HG02884 (cell line): ENCODE measurements around the gene EFCAB13.
A peak's percentile ranks its signal among the peaks of the same experiment; 100 is the strongest.

Source experiments
- ATAC-seq: cut with Tn5 transposase; IDR thresholded peaks from one replicate; pipeline ENCODE4 v1.9.1; 2021; ENCODE audit warnings: mild to moderate bottlenecking, moderate library complexity; ENCODE audit not compliant: unreplicated experiment

The EFCAB13 gene

DNA sequence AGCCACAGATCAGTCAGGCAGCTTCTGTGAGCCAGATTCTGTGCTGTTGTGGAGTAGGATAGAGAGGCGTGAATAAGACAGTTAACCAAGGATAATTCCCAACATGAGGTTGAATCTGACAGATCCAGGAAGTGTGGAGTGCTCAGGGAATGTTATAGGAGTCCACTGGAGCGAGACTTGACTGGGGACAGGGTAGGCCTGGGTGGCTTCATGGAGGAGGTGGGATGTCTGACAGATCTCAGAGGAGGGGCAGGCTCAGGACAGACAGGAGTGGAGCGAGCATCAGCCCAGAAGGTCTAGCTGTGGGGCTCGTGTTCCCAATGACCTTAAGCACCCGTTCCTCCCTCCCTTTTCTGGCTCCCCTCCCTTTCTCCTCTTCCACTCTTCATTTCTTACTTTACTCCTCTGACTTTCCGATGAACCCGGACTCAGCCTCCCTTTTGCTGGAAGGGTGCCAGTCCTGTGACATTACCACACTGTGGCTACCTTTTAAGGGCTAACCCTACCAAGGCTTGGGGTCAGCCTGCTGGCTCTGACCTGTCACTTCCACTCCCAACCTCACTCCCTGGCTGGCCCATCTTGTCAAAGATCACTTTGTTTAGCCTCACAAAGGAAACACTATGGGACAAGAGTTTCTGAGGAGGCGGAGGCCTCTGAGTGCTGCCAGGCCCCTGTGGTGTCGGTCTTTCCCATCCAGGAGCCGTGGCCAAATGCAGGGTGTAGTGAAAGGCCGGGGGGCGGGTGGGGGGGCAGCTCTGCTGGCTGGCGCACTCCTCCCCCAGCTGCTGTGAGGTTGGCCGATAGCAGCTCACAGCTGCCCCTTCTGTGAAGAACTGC is 28.5 kb upstream of the EFCAB13 start:
- no peak for ATAC-seq

DNA sequence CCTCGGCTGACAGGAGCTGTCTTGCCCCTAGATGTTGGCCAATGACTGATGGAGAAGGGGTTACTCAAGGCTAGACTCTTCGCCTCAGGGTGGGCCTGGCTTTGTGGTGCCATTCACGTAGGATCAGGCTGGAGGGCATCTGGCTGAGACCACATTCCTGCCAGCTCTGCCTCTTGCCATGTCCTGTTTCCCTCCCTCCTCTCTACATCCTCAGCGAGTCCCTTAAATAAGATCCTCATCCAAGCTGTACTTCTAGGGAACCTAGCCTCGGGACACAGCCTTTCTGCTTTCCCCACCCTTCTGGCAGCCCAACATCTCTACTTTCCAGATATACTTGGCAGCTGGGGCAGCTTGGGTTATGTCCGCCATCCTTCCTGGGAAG is 27.9 kb upstream of the EFCAB13 start:
- no peak for ATAC-seq

DNA sequence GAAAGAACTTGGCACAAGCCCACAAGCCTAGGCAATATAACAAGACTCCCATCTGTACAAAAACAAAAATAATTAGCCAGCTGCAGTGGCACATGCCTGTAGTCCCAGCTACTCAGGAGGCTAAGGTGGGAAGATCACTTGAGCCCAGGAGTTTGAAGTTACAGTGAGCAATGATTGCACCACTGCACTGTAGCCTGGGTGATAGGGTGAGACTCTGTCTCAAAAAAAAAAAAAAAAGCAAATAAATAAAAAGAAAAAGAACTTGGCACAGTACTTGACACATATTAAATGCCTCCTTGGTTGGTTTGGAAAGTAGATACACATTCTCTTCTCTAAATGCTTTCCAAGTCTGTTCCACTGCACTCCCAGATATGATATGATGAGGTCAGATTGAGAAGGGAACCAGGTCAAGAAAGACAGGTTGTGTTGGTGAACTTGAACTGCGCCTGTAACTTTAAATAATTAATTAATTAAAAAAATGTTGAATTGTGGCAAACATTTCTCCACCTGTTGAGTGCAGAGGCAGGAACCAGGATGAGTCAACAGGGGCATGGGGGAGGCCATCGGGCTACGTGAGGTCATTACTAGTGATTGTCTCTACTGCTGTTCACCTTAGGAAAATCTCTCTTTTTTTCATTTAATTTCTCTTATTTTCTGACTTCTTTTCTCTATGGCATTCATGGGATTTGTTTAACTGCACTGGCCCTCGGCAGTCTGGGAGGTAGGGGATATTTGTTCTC is 25.9 kb upstream of the EFCAB13 start:
- no peak for ATAC-seq

DNA sequence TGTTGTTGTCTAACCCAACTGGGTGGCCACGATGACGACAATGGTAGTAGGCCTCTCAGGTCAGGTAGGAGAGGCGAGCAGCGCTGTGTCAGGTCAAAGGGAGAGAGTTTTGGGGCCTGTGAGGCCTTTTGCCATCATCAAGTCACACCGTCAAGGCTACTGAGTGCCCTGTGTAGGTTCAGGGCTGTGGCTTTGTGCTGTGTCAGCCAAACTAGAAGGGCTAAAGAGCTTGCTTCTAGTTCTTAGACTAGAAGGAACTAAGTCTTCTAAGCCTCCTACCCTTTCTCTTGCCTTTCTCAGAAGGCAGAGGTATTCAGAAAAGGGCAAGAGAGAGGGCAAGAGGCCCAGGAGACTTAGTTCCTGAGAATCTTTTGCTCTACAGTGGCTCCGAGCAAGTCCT is 25.0 kb upstream of the EFCAB13 start:
- ATAC-seq = no peak

DNA sequence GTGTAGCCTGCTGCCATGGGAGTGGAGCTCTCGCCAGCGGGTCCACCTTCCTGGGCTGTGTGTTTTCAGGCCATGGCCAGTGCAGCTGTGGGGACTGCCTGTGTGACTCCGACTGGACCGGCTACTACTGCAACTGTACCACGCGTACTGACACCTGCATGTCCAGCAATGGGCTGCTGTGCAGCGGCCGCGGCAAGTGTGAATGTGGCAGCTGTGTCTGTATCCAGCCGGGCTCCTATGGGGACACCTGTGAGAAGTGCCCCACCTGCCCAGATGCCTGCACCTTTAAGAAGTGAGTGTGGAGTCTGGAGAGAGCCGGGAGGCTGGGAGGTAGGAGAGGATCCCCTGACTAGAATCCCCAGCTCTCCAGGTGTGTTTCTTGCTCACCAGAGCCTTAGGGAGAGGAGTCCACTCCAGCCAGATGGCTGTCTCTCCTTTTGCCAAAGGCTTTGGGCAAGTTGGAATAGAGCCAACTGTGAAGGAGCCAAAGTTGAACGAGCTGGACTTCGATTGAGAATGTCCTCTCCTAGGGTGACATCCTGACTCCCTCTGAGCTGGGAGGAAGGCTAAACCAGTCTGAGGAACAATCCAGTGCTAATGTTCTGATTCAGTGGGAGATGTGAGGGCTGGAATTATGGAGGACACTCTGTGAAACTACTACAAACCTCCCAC is 24.4 kb upstream of the EFCAB13 start:
- ATAC-seq = no peak

DNA sequence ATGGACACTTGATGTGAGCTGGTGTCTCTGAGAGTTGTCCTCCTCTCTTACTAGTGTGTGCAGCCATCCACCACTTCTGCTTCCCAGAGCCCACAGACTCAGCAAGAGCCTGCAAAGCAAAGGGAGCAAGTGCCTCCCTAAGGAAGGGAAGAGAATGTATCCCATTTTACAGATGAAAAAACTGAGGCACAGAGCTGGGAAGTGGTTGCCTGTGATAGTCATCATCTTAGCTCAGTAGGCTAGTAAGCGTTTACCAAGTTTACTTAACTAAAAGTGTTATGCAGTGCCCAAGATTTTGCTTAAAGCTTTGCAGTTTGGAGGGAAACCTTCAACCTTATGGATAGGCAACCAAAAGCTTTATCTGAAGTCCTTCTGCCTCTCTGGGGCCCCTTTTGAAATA is 23.0 kb upstream of the EFCAB13 start:
- no peak for ATAC-seq

DNA sequence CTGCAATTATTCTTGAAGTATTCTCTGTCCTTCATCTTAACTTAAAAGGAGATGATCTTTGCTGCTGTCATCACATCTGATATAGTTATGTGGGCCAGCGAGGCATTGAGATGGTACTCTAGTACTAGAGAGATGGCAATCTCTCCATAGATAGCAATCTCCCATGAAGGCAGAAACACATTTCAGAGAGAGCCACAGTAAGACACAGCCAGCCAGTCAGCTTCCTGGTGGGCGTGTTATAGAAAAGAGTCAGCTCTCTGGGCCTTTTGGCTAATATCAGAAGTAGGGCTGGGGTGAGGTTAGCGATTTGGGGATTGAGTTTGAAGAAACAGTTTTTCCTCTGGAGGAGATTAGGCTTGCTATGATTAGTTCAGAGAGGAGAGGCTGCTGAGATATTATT is 22.6 kb upstream of the EFCAB13 start:
- no peak for ATAC-seq

DNA sequence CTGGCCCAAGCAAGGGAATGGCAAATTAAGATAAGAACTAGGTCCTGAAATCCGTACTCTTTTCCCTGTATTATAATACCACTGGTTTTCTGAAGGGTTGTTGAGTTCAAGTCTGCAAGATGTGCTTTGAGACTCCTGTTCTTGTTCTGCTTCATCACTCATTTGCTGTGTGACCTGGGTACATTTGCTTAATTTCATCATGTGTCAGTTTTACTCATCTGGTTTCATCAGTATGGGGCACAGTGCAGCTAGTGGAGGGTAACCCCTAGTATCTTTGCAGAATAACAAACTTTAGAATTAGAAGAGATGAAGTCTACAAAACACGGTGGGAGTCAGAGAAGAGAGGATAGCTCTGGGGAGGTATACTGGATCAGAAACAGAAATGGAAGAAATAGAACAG is 21.9 kb upstream of the EFCAB13 start:
- ATAC-seq = no peak

DNA sequence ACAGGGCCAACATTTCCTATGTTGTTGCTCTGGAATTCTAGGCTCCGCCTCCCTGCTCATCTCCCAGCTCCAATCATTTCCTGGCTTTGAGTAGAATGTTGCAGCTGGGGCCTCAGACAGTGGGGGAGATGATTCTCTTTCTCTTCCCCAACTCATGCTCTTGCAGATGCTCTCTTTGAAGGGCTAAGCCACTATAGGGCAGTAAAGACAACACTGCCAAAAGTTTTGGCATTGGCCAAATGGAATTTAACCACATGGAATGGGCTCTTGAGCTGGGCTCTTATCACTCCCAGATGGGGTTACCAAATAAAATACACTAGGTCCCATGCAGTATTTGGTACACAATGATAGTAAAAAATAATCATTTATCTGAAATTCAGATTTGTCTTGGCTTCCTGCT is 19.6 kb upstream of the EFCAB13 start:
- no peak for ATAC-seq

DNA sequence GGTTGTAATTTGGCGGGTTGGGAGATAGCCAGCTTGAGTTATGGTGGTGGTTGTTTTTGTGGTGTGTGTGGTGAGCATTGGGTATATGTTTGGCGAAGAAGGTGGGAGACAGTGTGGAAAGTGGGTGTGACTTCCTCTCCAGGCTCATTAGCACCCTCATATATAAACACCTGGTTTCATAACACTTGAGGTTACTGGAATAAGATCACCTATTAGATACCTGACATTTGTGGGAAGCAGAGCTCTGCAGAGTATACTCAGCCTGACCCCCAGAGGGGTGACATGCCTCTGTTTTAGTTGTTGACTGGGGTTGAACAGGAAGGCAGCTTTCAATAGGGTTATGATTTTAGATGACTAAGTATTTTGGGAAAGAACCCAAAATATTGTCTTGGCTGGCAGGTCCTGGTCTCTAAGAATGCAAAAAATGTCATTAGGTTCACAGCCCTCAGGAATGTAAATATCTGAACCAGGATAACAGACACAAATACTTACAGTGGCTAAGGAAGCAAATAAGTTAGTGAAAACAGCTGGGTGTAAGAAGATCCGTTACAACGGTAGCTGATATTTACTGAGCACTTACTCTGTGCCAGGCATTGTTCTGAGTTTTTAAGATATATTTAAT is 18.3 kb upstream of the EFCAB13 start:
- ATAC-seq = no peak

DNA sequence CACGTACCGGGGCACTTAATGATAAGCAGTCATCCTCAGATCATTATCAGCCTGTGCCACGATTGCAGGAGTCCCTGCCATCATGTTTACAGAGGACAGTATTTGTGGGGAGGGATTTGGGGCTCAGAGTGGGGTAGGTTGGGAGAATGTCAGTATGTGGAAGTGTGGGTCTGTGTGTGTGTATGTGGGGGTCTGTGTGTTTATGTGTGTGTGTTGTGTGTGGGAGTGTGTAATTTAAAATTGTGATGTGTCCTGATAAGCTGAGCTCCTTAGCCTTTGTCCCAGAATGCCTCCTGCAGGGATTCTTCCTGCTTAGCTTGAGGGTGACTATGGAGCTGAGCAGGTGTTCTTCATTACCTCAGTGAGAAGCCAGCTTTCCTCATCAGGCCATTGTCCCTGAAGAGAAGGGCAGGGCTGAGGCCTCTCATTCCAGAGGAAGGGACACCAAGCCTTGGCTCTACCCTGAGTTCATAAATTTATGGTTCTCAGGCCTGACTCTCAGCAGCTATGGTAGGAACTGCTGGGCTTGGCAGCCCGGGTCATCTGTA is 13.5 kb upstream of the EFCAB13 start:
- no peak for ATAC-seq

DNA sequence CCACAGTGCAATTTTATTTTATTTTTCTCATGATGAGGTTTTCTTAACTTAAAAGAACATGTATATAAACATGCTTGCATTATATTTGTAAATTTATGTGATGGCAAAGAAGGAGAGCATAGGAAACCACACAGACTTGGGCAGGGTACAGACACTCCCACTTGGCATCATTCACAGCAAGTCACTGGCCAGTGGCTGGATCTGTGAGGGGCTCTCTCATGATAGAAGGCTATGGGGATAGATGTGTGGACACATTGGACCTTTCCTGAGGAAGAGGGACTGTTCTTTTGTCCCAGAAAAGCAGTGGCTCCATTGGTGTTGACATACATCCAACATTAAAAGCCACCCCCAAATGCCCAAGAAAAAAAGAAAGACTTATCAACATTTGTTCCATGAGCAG is 12.3 kb upstream of the EFCAB13 start:
- no peak for ATAC-seq

DNA sequence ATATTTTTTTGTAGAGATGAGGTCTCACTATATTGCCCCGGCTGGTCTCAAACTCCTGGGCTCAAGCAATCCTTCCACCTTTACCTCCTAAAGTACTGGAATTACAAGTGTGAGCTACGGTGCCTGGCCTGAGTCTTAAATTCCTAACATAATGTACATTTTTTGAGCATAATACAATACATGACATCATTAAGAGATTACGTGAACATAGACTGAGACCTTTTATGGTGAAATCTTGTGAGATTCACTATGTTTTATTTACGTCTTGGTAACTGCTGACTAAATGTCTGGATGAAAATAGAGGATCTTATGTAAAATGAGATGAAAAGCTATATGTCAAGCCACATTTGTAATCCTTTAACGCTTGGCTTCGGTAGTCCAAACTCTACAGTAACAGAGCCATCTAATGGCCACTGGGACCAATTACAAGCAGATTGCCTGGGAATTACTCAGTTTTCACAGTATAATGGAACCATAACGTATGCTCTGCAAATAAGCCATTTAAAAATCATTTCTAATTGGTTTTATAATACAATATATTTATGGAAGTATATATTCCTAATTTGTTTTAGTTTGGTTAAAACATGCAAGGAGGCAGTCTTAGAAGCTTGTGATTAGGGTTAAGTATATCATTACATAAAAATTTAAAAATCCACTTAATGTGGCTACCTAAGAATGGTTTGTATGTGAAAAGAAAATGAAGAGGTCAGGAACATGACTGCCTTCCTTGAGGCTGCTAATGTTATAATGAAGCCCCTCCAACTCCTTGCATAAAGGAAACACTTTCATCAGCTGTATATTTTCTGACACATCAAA is 8.1 kb upstream of the EFCAB13 start:
- ATAC-seq = no peak

DNA sequence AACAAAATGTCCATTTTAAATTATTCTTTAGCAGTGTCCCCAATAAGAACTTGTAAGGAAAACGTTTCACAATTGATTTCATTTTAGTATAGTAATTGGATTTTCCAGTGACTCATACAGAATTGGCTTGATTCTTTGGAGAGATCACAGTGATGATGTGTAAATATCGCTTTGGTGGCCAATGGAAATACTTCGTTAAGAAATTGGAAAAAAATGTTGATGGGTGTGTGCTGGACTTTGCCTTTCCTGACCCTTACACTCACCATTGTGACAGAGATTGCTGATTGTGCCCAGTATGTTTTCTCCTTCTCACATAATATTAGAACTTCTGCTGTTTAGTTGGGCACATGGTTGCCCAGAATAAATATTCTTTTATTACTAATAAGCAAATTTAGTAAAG is 7.4 kb upstream of the EFCAB13 start:
- no peak for ATAC-seq

DNA sequence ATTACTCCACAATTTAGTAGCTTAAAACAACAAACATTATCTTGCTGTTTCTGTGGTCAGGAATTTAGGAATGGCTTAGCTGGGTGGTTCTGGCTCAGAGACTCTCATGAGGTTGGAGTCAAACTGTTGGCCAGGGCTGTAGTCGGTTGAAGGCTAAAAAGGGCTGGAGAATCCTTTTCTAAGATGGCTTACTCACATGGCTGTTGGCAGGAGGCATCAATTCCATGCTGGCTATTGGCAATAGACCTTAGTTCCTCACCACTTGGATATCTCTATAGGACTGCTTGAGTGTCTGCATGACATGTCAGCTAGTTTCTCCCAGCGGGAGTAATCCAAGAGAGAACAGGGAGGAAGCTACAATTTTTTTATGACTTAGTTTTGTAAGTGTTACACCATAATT is 6.6 kb upstream of the EFCAB13 start:
- ATAC-seq = no peak

DNA sequence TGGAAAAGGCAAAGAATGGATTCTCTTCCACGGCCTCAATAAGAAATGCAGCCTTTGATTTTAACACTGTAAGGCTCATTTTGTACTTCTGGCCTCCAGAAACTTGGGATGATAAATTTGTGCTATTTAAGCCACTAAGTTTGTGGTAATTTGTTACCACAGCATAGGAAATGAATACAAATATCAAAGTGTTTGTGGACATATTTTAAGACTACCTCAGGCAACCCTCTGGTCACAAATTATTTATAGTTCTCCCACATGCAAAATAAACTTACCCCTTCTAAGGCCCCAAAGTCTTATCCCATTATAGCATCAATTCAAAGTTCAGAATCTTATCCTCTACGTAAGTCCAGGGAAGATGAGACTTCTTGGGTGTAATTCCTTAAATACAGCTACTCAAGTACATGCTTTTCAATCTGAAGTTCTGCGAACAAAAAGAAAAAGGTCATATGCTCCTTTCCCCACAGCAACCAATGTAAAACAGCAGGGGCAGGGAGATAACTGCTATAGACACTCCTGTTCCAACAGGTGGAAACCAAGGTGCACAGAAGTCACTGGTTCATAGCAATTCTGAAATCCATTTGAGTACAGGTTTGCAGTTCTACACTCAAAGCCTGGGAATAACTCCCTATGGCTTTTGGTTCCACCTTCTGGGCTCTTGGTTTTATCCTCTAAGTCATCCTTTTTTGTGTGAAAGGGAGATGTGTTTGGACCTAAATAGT is 5.4 kb upstream of the EFCAB13 start:
- ATAC-seq = no peak

DNA sequence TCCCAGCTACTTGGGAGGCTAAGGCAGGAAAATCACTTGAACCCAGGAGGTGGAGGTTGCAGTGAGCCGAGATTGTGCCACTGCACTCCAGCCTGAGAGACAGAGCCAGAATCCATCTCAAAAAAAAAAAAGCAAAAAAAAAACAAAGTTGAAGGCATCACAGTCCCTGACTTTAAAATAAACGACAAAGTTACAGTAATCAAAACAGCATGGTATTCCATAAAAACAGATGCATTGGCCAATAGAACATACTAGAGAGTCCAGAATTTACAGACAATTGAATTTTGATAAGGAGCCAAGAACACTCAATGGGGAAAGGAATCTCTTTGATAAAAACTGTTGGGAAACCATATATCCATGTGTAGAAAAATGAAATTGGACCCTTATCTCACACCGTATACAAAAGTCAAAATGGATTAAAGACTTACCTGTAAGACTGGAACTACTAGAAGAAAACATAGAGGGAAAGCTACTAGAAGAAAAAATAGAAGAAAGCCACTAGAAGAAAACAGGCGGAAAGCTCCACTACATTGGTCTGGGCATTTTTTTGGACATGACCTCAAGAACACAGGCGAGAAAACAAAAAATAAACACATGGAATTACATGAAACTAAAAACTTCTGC is 2.8 kb upstream of the EFCAB13 start:
- no peak for ATAC-seq

DNA sequence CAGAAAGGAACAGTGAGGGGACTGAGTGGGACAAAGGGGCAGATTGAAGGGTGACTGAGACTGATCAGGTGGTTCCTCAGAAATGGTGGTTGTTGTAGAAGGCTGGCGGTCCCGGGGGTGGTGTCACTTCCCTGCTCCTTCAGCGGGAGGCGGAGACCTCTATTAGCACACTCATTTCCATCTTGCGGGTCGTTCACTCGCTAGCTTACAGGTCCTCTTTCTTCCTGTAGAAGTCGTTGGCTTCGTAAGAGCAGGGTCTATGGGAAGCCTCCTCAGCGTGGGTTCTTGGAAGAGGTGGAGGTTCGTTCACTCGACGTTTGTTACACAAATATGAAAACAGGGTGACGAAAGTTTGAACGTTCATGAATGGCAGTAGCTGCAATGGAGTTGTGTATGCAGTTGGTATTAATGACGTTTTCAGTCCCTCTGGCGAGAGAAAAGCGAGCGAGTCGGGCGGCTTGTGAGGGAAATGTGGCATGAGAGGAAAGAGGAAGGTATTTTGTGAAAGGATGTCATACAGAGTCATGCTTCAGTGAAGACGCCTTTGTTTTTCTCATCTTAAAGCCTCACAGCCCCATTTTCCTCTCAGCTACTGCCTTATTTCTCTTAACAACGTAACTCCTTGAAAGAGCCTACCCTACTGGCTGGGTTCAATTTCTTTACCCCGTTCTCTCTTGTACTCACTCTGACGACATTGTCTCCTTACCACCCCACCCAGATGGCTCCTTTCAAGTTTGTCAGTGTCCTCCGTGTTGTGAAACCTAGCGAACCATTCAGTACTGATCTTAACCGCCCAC is 667 bp downstream of the EFCAB13 start:
- ATAC-seq = peak; percentile 42
